ENCODE results near the gene VWA8.

VWA8 gene

GRCh38 chr13:41960637-41961465 is at the start of gene VWA8:
TSS of gene VWA8 (minus strand) at chr13:41961109. CDS start at chr13:41961015, 94 bp downstream.
- Mint-ChIP-seq H3K4me1 (peaks cover 49% of the 10 kb centered on the region), H3K27ac (peak within 1 kb of the TSS; percentile 88), H3K9me3 (peaks cover 3% of the 10 kb centered on the region), H3K36me3 (no peaks in the 10 kb centered on the region), H3K4me3 (peak within 1 kb of the TSS; percentile 84)
- ATAC-seq (peak; percentile 93), DNase-seq (ENCODE audit: low spot score in 2 of 2) (peak; percentile 76 to 94)

- Mint-ChIP-seq H3K4me1 (no peaks in the 10 kb centered on the region), H3K36me3 (no peaks in the 10 kb centered on the region), H3K4me3 (no peak overlapping the region), H3K9me3 (no peaks in the 10 kb centered on the region), H3K27ac (no peak overlapping the region)
- DNase-seq (ENCODE audit: low spot score in 2 of 2): peak in 1 of 2 donors; percentile 3
- no peak for ATAC-seq
Observed at GRCh38 chr13:42009057-42009456, 48.1 kb upstream of the VWA8 start.

- Mint-ChIP-seq H3K4me3 (no peak overlapping the region), H3K4me1 (no peaks in the 10 kb centered on the region), H3K9me3 (no peaks in the 10 kb centered on the region), H3K27ac (no peak overlapping the region), H3K36me3 (no peaks in the 10 kb centered on the region)
- DNase-seq (ENCODE audit: low spot score in 2 of 2): no peak
- no peak for ATAC-seq
Observed at GRCh38 chr13:42007844-42008243, 46.9 kb upstream of the VWA8 start.

GRCh38 chr13:42002066-42002465 is 41.2 kb upstream of the VWA8 start:
- Mint-ChIP-seq H3K9me3 (no peaks in the 10 kb centered on the region), H3K4me1 (no peaks in the 10 kb centered on the region), H3K27ac (no peak overlapping the region), H3K4me3 (no peak overlapping the region), H3K36me3 (no peaks in the 10 kb centered on the region)
- no peak for ATAC-seq
- no peak for DNase-seq (ENCODE audit: low spot score in 2 of 2)

GRCh38 chr13:42001580-42001979 is 40.7 kb upstream of the VWA8 start:
- DNase-seq (ENCODE audit: low spot score in 2 of 2) (no peak), ATAC-seq (no peak)
- Mint-ChIP-seq H3K4me3 (no peak overlapping the region), H3K4me1 (no peaks in the 10 kb centered on the region), H3K27ac (no peak overlapping the region), H3K9me3 (no peaks in the 10 kb centered on the region), H3K36me3 (no peaks in the 10 kb centered on the region)

DNA sequence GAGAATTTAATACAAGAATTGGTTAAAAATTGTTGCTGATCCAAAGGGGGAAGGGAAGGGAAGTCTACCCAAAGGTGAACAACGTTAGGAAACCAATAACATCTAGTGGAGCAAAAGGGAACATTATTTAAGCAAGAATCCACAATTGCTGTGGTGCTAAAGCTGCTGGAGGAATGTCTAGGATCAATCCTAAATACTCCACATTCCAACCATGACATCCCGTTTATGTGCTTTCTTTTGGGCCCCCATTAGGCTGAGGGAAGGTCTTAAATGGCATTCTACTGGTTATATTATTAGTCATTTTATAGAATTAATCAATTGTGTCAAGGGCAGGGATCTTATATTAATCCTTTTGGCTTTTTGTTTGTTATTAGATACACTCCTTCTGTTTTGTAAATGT is 39.9 kb upstream of the VWA8 start:
- DNase-seq (ENCODE audit: low spot score in 2 of 2) (no peak), ATAC-seq (no peak)
- Mint-ChIP-seq H3K36me3 (no peaks in the 10 kb centered on the region), H3K4me3 (no peak overlapping the region), H3K4me1 (no peaks in the 10 kb centered on the region), H3K27ac (no peak overlapping the region), H3K9me3 (no peaks in the 10 kb centered on the region)

GRCh38 chr13:41997396-41997795 is 36.5 kb upstream of the VWA8 start:
- Mint-ChIP-seq H3K9me3 (no peaks in the 10 kb centered on the region), H3K27ac (no peak overlapping the region), H3K4me1 (no peaks in the 10 kb centered on the region), H3K4me3 (no peak overlapping the region), H3K36me3 (no peaks in the 10 kb centered on the region)
- ATAC-seq (no peak), DNase-seq (ENCODE audit: low spot score in 2 of 2) (no peak)

DNA sequence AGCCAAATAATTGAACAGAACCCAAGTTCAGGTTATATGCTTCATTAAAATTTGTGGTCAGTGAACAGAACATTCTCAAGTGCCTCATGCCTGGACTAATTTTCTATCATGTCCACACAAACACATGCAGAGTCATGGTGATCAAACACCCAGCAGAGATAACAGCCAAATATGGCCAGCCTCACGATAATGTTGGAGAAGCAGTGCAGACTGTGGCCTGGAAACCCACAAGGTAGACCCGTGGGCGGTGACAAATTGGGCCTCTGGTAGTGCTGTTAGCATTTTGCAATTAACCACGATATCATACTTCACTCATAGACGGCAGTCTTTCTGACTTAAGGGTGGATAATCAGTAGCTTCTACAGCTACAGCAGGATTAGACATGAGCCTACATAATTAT is 35.0 kb upstream of the VWA8 start:
- H3K4me3 Mint-ChIP-seq: no peak overlapping the region
- DNase-seq (ENCODE audit: low spot score in 2 of 2): peak in 1 of 2 donors; percentile 10
- H3K4me1 Mint-ChIP-seq: no peaks in the 10 kb centered on the region
- no peaks in the 10 kb centered on the region for H3K36me3 Mint-ChIP-seq
- ATAC-seq: peak; percentile 87
- H3K9me3 Mint-ChIP-seq: no peaks in the 10 kb centered on the region
- no peak overlapping the region for H3K27ac Mint-ChIP-seq

DNA sequence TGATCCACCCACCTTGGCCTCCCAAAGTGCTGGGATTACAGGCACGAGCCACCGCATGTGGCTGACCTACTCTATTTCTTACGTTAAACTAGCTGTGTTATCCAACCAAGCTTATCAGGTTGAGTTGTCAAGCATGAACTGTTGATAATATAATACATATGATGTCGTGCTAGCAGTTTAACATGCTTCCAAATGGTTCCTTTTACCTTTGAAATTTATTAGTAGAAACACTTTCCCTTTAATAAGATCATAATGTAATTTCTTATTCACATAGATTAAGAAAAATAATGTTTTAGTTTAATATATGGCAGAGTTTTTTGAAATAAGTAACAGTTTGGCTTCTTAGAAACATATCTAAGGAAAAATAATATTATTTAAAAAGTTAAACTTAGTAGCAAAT is 34.4 kb upstream of the VWA8 start:
- DNase-seq (ENCODE audit: low spot score in 2 of 2) (no peak), ATAC-seq (no peak)
- Mint-ChIP-seq H3K4me3 (no peak overlapping the region), H3K4me1 (no peaks in the 10 kb centered on the region), H3K9me3 (no peaks in the 10 kb centered on the region), H3K36me3 (no peaks in the 10 kb centered on the region), H3K27ac (no peak overlapping the region)

GRCh38 chr13:41994696-41995095 is 33.8 kb upstream of the VWA8 start:
- no peaks in the 10 kb centered on the region for H3K9me3 Mint-ChIP-seq
- no peaks in the 10 kb centered on the region for H3K4me1 Mint-ChIP-seq

GRCh38 chr13:41991936-41992335 is 31.0 kb upstream of the VWA8 start:
- H3K27ac Mint-ChIP-seq: no peak overlapping the region
- H3K4me3 Mint-ChIP-seq: no peak overlapping the region
- H3K4me1 Mint-ChIP-seq: no peaks in the 10 kb centered on the region
- no peaks in the 10 kb centered on the region for H3K36me3 Mint-ChIP-seq
- DNase-seq (ENCODE audit: low spot score in 2 of 2) (no peak), ATAC-seq (no peak)
- H3K9me3 Mint-ChIP-seq: no peaks in the 10 kb centered on the region

More at GRCh38 chr13:41994696-41995095, 33.8 kb upstream of the VWA8 start:
- no peak overlapping the region for H3K4me3 Mint-ChIP-seq
- DNase-seq (ENCODE audit: low spot score in 2 of 2) (no peak), ATAC-seq (no peak)
- H3K36me3 Mint-ChIP-seq: no peaks in the 10 kb centered on the region
- H3K27ac Mint-ChIP-seq: no peak overlapping the region

GRCh38 chr13:41988244-41988643 is 27.3 kb upstream of the VWA8 start:
- no peak overlapping the region for H3K4me3 Mint-ChIP-seq
- no peaks in the 10 kb centered on the region for H3K9me3 Mint-ChIP-seq
- DNase-seq (ENCODE audit: low spot score in 2 of 2) (no peak), ATAC-seq (no peak)
- no peaks in the 10 kb centered on the region for H3K36me3 Mint-ChIP-seq
- H3K27ac Mint-ChIP-seq: no peak overlapping the region
- peaks cover 2% of the 10 kb centered on the region for H3K4me1 Mint-ChIP-seq

- no peak for ATAC-seq
- H3K27ac Mint-ChIP-seq: no peak overlapping the region
- no peaks in the 10 kb centered on the region for H3K9me3 Mint-ChIP-seq
- H3K4me3 Mint-ChIP-seq: no peak overlapping the region
- no peaks in the 10 kb centered on the region for H3K36me3 Mint-ChIP-seq
- peaks cover 7% of the 10 kb centered on the region for H3K4me1 Mint-ChIP-seq
- DNase-seq (ENCODE audit: low spot score in 2 of 2): no peak
Observed at GRCh38 chr13:41985788-41986508, 25.0 kb upstream of the VWA8 start.

- no peak for DNase-seq (ENCODE audit: low spot score in 2 of 2)
- H3K4me1 Mint-ChIP-seq: peaks cover 13% of the 10 kb centered on the region
- H3K4me3 Mint-ChIP-seq: no peak overlapping the region
- no peak overlapping the region for H3K27ac Mint-ChIP-seq
- ATAC-seq: no peak
- no peaks in the 10 kb centered on the region for H3K9me3 Mint-ChIP-seq
- H3K36me3 Mint-ChIP-seq: no peaks in the 10 kb centered on the region
Observed at GRCh38 chr13:41981951-41982715, 21.2 kb upstream of the VWA8 start.

DNA sequence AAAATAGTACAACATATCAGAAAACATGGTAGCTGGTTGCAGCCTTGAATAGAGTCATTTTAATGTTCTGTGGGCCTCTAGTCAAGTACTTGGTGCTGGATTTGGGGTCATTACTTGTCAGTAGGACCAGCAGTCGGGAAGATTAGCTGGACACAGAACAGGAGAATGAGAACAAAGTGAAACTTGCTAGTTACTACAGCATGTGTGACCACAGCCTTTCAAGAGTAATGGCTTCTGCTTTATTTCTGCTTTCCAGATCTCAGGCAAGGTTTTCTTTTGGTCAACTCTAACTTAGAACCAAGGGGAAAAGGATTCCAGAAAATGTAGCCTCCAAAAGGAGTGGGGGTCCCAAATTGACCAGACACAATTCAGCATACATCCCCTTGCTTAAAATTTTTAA is 17.1 kb upstream of the VWA8 start:
- Mint-ChIP-seq H3K4me1 (peaks cover 18% of the 10 kb centered on the region), H3K9me3 (no peaks in the 10 kb centered on the region), H3K27ac (no peak overlapping the region), H3K36me3 (no peaks in the 10 kb centered on the region), H3K4me3 (no peak overlapping the region)
- DNase-seq (ENCODE audit: low spot score in 2 of 2): no peak
- no peak for ATAC-seq
